Breast epithelium (tissue), 3 donors: Measurements from ENCODE around the gene RRH.

Experiments used
- CTCF ChIP-seq, 3 donors: fragments of 450-650 bp; IDR thresholded peaks; one replicate each; pipeline ENCODE4 v1.5.1; 2016 to 2017; ENCODE audit warnings: antibody characterized with exemption in 3 of 3, mild to moderate bottlenecking in 3 of 3, moderate library complexity in 3 of 3
- POLR2A ChIP-seq: fragments of 450-650 bp; IDR thresholded peaks from one replicate; pipeline ENCODE4 v1.6.1; 2016; ENCODE audit warnings: antibody characterized with exemption, mild to moderate bottlenecking, moderate library complexity
- POLR2AphosphoS5 ChIP-seq, 3 donors: sonication (generic); formaldehyde crosslinking; IDR thresholded peaks; one replicate each; pipeline ENCODE4 v1.6.1; 2017; ENCODE audit warnings: antibody characterized with exemption in 3 of 3

- TF ChIP-seq POLR2A (no peak), CTCF (IDR thresholded peaks at IDR 0.05) (no peak), POLR2AphosphoS5 (IDR thresholded peaks at IDR 0.05) (no peak)
Measured at GRCh38 chr4:109787807-109788206, 40.0 kb upstream of the RRH start.
